Prostate gland (tissue), 2 donors: Measurements from ENCODE around the gene USP22.

ENCODE experiments used
- CTCF ChIP-seq, 4 experiments: fragments of 200-600 bp in 2 of 4; fragments of 450-650 bp in 2 of 4; sonication (generic) in 2 of 4; IDR thresholded peaks; 1 replicate in 3 of 4; 2 replicates in 1 of 4; pipeline ENCODE4 v1.5.1; 2016 to 2019; ENCODE audit warnings: antibody characterized with exemption in 4 of 4, mild to moderate bottlenecking in 2 of 4, moderate library complexity in 2 of 4
- POLR2A ChIP-seq: fragments of 450-650 bp; IDR thresholded peaks from one replicate; pipeline ENCODE4 v1.6.1; 2016; ENCODE audit warnings: antibody characterized with exemption, mild to moderate bottlenecking

- no peak for TF ChIP-seq POLR2A
- no peak for TF ChIP-seq CTCF (IDR thresholded peaks at IDR 0.05)
Observed at GRCh38 chr17:21028192-21028591, 14.6 kb downstream of the USP22 start.
